ENCODE data around the gene HEPHL1.
"Not testable (repeated sequence)": the region's sequence is repeated elsewhere in the genome, so short reads cannot be mapped to it uniquely, and the experiment has no call there.

Gene HEPHL1

DNA sequence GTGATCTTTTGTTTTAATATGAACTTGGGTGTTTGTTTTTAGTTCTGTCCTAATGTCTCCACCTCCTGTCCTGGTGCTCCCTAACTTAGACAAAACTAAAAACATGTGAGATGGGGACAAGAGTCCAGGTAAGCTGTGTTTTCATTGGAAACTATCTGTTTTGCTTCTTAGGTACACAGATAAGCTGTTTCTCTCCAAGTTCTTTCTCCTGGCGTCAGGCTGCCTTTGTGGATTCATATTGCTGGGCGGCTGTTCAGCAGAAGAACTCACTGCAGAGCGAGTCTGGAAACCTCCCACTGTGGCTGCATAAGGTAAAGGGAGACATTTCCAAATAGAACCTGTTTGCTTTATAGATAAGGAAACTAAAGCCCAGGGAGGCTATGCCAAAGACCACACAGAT is 132.2 kb downstream of the HEPHL1 start:
- DNase-seq = no peak

DNA sequence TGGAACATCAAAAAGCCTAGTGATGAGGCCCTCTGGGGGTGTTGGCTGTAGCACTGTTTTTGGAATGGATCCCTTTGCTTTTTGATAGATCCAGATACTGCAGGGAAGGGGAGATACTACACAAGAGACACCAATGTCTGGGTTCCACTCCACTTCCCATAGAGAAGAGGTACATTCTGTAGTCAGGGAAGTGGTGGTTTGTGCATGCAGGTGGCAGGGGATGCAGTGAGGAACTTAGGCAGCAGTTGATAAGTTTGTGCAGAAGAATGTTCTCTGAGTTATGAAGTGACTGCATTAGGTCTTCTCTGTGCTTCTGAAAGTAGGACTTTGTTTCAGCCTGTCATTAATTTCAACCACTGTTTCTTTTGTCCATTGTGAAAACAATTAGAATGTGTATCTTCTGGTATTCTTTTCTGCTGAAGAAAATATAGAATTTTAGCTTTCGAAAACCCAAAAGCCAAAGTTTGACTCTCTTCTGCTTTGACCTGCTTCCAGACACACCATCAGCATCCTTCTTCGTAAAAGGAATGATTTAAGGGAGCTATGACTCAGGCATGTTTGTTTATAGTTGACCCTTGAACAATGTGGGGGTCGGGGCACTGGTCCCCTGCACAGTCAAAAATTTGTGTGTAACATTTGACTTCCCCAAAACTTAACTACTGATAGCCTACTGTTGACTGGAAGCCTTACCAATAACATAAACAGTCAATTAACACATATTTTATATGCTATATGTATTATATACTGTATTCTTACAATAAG is 133.1 kb downstream of the HEPHL1 start:
- DNase-seq = no peak

DNA sequence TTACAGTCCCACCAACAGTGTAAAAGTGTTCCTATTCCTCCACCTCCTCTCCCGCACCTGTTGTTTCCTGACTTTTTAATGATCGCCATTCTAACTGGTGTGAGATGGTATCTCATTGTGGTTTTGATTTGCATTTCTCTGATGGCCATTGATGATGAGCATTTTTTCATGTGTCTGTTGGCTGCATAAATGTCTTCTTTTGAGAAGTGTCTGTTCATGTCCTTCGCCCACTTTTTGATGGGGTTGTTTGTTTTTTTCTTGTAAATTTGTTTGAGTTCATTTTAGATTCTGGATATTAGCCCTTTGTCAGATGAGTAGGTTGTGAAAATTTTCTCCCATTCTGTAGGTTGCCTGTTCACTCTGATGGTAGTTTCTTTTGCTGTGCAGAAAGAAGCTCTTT is 136.2 kb downstream of the HEPHL1 start:
- not testable (repeated sequence) for DNase-seq

Data from left hindlimb (tissue), 1 donor.